Measurements from ENCODE around the gene RAD51B. TPM values are rescaled to one million over a fixed set of nuclear protein-coding genes. Genes with fewer than 3 reads are reported as not detected.

Gene RAD51B
- total and polyA plus RNA-seq, 2 experiments from 2014 or later: 11.7 to 17.8 TPM

GRCh38 chr14:68573722-68574121, 754.1 kb downstream of the RAD51B start:
- Histone ChIP-seq H3K4me1 (ENCODE audit: low read depth) (no peaks in the 10 kb centered on the region), H3K27me3 (no peaks in the 10 kb centered on the region), H3K9me3 (ENCODE audit: low read depth) (no peaks in the 10 kb centered on the region), H3K27ac (no peak overlapping the region), H3K4me3 (no peak overlapping the region), H3K36me3 (no peaks in the 10 kb centered on the region)
- TF ChIP-seq CTCF (IDR thresholded peaks at IDR 0.05; ENCODE audit: low read depth, low read length): no peak
- DNase-seq (ENCODE audit: low read depth in 1 of 2, low spot score in 1 of 2): no peak

- no peaks in the 10 kb centered on the region for H3K36me3 ChIP-seq
- no peak overlapping the region for H3K4me3 ChIP-seq
- H3K27ac ChIP-seq: no peak overlapping the region
- TF ChIP-seq CTCF (IDR thresholded peaks at IDR 0.05; ENCODE audit: low read depth, low read length): no peak
- no peaks in the 10 kb centered on the region for H3K27me3 ChIP-seq
- DNase-seq (ENCODE audit: low read depth in 1 of 2, low spot score in 1 of 2): no peak
- no peaks in the 10 kb centered on the region for H3K9me3 ChIP-seq (ENCODE audit: low read depth)
- no peaks in the 10 kb centered on the region for H3K4me1 ChIP-seq (ENCODE audit: low read depth)
Observed at GRCh38 chr14:68574461-68574860, 754.9 kb downstream of the RAD51B start.

GRCh38 chr14:68574906-68575305, 755.3 kb downstream of the RAD51B start:
- Histone ChIP-seq H3K36me3 (no peaks in the 10 kb centered on the region), H3K4me3 (no peak overlapping the region), H3K27me3 (no peaks in the 10 kb centered on the region), H3K4me1 (ENCODE audit: low read depth) (no peaks in the 10 kb centered on the region), H3K27ac (no peak overlapping the region), H3K9me3 (ENCODE audit: low read depth) (no peaks in the 10 kb centered on the region)
- peak in 1 of 2 donors; percentile 81 for DNase-seq (ENCODE audit: low read depth in 1 of 2, low spot score in 1 of 2)
- no peak for TF ChIP-seq CTCF (IDR thresholded peaks at IDR 0.05; ENCODE audit: low read depth, low read length)

GRCh38 chr14:68575426-68575825, 755.8 kb downstream of the RAD51B start:
- H3K4me1 ChIP-seq (ENCODE audit: low read depth): no peaks in the 10 kb centered on the region
- no peak overlapping the region for H3K27ac ChIP-seq
- H3K27me3 ChIP-seq: no peaks in the 10 kb centered on the region
- no peak for TF ChIP-seq CTCF (IDR thresholded peaks at IDR 0.05; ENCODE audit: low read depth, low read length)
- H3K9me3 ChIP-seq (ENCODE audit: low read depth): no peaks in the 10 kb centered on the region
- H3K36me3 ChIP-seq: no peaks in the 10 kb centered on the region
- H3K4me3 ChIP-seq: no peak overlapping the region
- DNase-seq (ENCODE audit: low read depth in 1 of 2, low spot score in 1 of 2): peak in 1 of 2 donors; percentile 45

GRCh38 chr14:68576031-68576430, 756.5 kb downstream of the RAD51B start:
- H3K27ac ChIP-seq: no peak overlapping the region
- H3K27me3 ChIP-seq: no peaks in the 10 kb centered on the region
- DNase-seq (ENCODE audit: low read depth in 1 of 2, low spot score in 1 of 2): no peak
- no peaks in the 10 kb centered on the region for H3K4me1 ChIP-seq (ENCODE audit: low read depth)
- no peaks in the 10 kb centered on the region for H3K36me3 ChIP-seq
- TF ChIP-seq CTCF (IDR thresholded peaks at IDR 0.05; ENCODE audit: low read depth, low read length): no peak
- H3K4me3 ChIP-seq: no peak overlapping the region
- no peaks in the 10 kb centered on the region for H3K9me3 ChIP-seq (ENCODE audit: low read depth)
